HG03025 (cell line): Measurements from ENCODE around the gene NEB.
"Not testable (repeated sequence)": the region's sequence is repeated elsewhere in the genome, so short reads cannot be mapped to it uniquely, and the experiment has no call there.

ENCODE experiments used
- ATAC-seq: cut with Tn5 transposase; IDR thresholded peaks from one replicate; pipeline ENCODE4 v1.9.1; 2021; ENCODE audit warnings: mild to moderate bottlenecking, moderate library complexity; ENCODE audit not compliant: unreplicated experiment, low FRiP score

NEB gene

GRCh38 chr2:151707857-151708256 is 26.4 kb downstream of the NEB start:
- no peak for ATAC-seq

- ATAC-seq: not testable (repeated sequence)
These were observed 29.8 kb downstream of the NEB start for GRCh38 chr2:151704480-151704961.

- ATAC-seq: not testable (repeated sequence)
These were observed 36.1 kb downstream of the NEB start for GRCh38 chr2:151698134-151698533.

GRCh38 chr2:151695778-151696177 is 38.5 kb downstream of the NEB start:
- no peak for ATAC-seq

- ATAC-seq: no peak
These were observed 42.6 kb downstream of the NEB start for GRCh38 chr2:151691631-151692030.

- no peak for ATAC-seq
These were observed 45.6 kb downstream of the NEB start for GRCh38 chr2:151688719-151689118.

GRCh38 chr2:151682459-151683003 is 51.7 kb downstream of the NEB start:
- ATAC-seq: no peak

- no peak for ATAC-seq
These were observed 53.2 kb downstream of the NEB start for GRCh38 chr2:151681051-151681450.

- ATAC-seq: no peak
These were observed 54.3 kb downstream of the NEB start for GRCh38 chr2:151679994-151680393.

- no peak for ATAC-seq
These were observed 55.4 kb downstream of the NEB start for GRCh38 chr2:151678849-151679248.

- no peak for ATAC-seq
These were observed 61.3 kb downstream of the NEB start for GRCh38 chr2:151673016-151673415.

- ATAC-seq: no peak
These were observed 62.0 kb downstream of the NEB start for GRCh38 chr2:151672277-151672676.

- ATAC-seq: no peak
These were observed 63.3 kb downstream of the NEB start for GRCh38 chr2:151670846-151671597.

- ATAC-seq: no peak
These were observed 63.9 kb downstream of the NEB start for GRCh38 chr2:151670346-151670745.

GRCh38 chr2:151669585-151670081 is 64.6 kb downstream of the NEB start:
- no peak for ATAC-seq

GRCh38 chr2:151668737-151669136 is 65.5 kb downstream of the NEB start:
- ATAC-seq: no peak

GRCh38 chr2:151665959-151666358 is 68.3 kb downstream of the NEB start:
- no peak for ATAC-seq

- peak; percentile 69 for ATAC-seq
These were observed 69.8 kb downstream of the NEB start for GRCh38 chr2:151664520-151664919.

- ATAC-seq: no peak
These were observed 72.7 kb downstream of the NEB start for GRCh38 chr2:151661625-151662024.

GRCh38 chr2:151658081-151658480 is 76.2 kb downstream of the NEB start:
- no peak for ATAC-seq

GRCh38 chr2:151657667-151658076 is 76.6 kb downstream of the NEB start:
- no peak for ATAC-seq
